CD1c-positive myeloid dendritic cell (primary cell): ENCODE measurements around the gene GZMM.
A peak's percentile ranks its signal among the peaks of the same experiment; 100 is the strongest.

Experiments used
- DNase-seq: peaks from one replicate; pipeline ENCODE4 v3.0.0-alpha.2; 2016; ENCODE audit errors: extremely low spot score

The GZMM gene

GRCh38 chr19:535017-535835 lies 8.6 kb upstream of the GZMM start:
- no peak for DNase-seq

- no peak for DNase-seq
These were observed 7.6 kb upstream of the GZMM start for GRCh38 chr19:536031-536880.

GRCh38 chr19:536881-537404 lies 6.9 kb upstream of the GZMM start:
- no peak for DNase-seq

- DNase-seq = no peak
These were observed 5.0 kb upstream of the GZMM start for GRCh38 chr19:538641-539428.

GRCh38 chr19:539429-540030 lies 4.3 kb upstream of the GZMM start:
- DNase-seq = no peak

- no peak for DNase-seq
These were observed 2.8 kb upstream of the GZMM start for GRCh38 chr19:540867-541637.

GRCh38 chr19:541699-542098 lies 2.2 kb upstream of the GZMM start:
- DNase-seq = no peak

- no peak for DNase-seq
These were observed 1.5 kb upstream of the GZMM start for GRCh38 chr19:542173-542866.

GRCh38 chr19:547117-547516 lies 3.3 kb downstream of the GZMM start:
- no peak for DNase-seq

GRCh38 chr19:547836-548720 lies 4.2 kb downstream of the GZMM start:
- no peak for DNase-seq

- no peak for DNase-seq
These were observed 5.3 kb downstream of the GZMM start for GRCh38 chr19:548886-549830.

GRCh38 chr19:554817-555216 lies 11.0 kb downstream of the GZMM start:
- DNase-seq = no peak

GRCh38 chr19:555474-555808 lies 11.6 kb downstream of the GZMM start:
- DNase-seq = no peak

GRCh38 chr19:556611-557382 lies 12.9 kb downstream of the GZMM start:
- DNase-seq = no peak

- no peak for DNase-seq
These were observed 15.1 kb downstream of the GZMM start for GRCh38 chr19:558770-559439.

- no peak for DNase-seq
These were observed 16.3 kb downstream of the GZMM start for GRCh38 chr19:560121-560520.

- DNase-seq = peak; percentile 86
These were observed 22.6 kb downstream of the GZMM start for GRCh38 chr19:566403-566802.
